HG03039 (cell line): Measurements from ENCODE around the gene IL33.

Source experiments
- ATAC-seq: cut with Tn5 transposase; IDR thresholded peaks from one replicate; pipeline ENCODE4 v1.9.1; 2021; ENCODE audit warnings: mild to moderate bottlenecking, moderate library complexity; ENCODE audit not compliant: unreplicated experiment

Gene IL33

DNA sequence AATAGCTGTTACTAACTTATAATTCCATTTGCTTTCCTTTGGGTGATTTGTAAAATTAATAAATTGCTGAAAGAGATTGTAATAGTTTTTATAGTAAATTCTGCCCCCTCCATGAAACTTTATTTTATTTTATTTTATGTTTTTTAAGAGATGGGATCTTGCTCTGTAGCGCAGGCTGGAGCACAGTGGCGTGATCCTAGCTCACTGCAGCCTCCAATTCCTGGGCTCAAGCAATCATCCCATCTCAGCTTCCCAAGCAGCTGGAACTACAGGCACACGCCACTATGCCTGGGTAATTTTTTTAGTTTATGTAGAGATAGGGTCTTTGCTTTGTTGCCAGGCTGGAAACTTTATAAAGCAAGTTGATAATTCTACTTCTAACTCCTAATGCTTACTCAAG, 395 bp downstream of the IL33 start:
- ATAC-seq = no peak

- no peak for ATAC-seq
These were observed 1.3 kb downstream of the IL33 start for GRCh38 chr9:6216951-6217350.

GRCh38 chr9:6218099-6218502, 2.5 kb downstream of the IL33 start:
- ATAC-seq = no peak

DNA sequence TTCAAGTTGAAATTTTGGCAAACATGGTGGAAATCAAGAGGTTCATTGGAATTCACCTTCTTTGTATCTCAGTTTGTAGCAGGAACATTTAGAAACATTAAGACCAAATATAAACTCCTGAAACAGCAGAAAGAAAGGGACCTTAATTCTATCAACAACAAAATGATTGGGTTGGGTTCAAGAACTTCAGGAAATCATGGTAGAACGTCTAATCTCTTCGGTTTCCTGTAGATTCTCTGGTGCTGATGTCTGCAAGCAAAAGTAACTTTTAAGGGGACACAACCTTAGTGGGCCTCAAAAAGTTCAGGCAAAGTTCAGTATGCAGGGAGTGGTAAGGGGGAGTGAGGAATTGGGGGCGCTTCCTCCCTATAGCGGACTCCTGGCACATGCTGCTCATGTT, 3.4 kb downstream of the IL33 start:
- ATAC-seq = no peak

DNA sequence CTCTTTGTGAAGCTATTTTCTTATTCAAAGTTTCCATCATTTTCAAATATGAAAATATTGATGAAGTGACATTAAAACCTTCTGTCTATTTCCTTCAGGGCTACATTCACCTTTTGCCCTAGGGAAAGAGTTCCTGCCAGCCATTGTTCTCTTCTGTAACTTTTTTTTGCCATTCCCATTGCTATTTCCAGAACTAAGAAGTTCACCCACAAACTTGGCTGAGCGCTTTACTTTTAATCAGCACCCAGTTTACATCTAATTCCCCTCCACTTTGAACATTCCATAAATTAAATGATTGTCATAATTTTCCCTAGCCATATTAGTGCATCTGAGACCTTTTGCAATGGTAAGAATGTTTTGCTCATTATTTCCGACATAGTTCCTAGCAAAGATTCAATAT, 4.4 kb downstream of the IL33 start:
- ATAC-seq = no peak

GRCh38 chr9:6224393-6225154, 9.0 kb downstream of the IL33 start:
- no peak for ATAC-seq

GRCh38 chr9:6226696-6227095, 11.1 kb downstream of the IL33 start:
- ATAC-seq = no peak

GRCh38 chr9:6229186-6229585, 13.6 kb downstream of the IL33 start:
- no peak for ATAC-seq

GRCh38 chr9:6229619-6230018, 14.0 kb downstream of the IL33 start:
- ATAC-seq = no peak

DNA sequence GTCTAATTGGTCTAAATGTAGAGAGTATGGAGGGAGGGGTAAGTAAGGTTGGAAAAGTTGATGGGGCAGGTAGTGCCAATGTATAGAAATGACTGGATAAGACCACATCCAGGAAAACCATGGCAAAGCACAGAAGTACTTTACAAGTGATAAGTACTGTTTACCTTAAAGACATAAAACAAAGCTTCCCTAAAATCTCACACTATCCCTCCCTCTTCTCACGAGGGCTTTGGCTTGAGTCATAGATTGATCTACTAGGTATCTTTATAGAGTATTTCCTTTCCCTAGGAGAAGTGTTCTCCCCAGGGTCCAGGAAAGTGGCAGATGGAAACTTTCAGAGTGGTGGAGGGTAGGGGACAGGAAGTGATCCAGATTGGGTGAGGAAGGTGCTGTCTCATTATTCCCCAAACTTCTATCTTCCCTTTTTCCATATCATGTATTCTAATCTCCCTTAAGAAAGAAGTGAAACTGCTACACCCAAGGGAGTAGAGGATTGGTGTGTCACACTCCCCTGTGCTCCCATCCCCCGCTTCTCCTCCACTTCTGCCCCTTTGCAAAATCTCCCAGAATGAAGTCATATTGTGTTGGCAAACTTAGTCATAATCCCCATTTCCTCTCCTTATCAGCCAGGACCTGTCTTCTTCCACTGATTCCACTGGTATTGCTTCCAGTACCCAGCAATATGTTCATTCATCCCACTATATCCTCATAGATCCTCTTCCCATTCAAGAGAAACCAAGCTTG, 14.6 kb downstream of the IL33 start:
- ATAC-seq = no peak

- ATAC-seq = no peak
These were observed 16.8 kb downstream of the IL33 start for GRCh38 chr9:6232336-6232945.

DNA sequence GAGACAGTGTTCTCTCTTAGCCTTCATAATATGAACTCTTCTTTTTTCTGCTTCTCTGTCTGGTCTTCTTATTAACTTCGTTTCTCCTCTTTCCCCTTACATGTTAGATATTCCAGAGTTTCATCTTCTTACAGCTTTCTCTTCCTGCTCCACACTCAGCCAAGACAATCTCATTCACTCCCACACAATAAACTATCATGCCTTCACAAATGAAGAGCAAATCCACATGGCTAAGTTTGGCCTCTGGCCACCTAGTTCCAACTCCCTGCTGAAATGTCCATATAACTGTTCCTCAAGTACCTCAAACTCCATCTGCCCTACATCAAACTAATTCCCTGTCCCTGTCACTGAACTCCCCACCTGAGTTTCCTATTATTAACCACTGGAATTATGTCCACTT, 18.4 kb downstream of the IL33 start:
- no peak for ATAC-seq

DNA sequence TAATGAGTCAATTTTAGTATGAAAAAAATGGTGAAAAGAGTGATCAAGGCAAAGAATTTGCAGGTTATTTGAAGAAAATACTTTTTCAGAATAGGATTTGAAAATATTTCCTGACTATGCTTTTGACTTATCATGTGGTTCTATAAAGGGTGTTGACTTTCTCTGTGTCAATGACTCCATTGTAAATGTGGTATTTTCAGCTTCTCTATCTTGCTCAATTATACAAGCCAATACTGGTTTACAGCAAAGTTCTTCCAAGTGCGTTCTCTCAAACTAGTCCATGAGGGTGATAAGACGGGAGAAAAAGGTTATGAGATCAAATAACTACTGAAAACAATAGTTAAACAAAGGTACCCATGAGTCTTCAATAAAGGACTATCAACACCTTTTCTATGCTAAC, 21.7 kb downstream of the IL33 start:
- no peak for ATAC-seq

DNA sequence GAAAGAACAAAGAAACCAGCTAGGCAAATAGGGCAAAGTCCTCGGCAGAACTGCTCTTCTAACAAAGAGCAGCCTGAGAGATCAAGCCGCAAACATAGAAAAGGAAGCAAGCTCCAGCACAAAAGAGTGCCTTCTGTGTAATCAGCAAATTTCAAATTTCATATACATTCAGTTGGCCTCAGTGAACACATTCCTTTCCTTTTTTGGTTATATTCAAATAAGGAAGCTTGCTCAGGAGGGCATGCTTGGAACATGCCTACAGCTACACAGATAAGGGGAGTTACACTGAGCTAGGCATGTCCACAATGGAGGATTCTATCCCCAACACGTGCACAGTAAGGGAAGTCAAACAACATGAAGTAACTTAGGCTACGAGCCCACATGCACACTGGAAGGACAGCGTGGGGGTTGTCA, 23.4 kb downstream of the IL33 start:
- ATAC-seq = no peak

DNA sequence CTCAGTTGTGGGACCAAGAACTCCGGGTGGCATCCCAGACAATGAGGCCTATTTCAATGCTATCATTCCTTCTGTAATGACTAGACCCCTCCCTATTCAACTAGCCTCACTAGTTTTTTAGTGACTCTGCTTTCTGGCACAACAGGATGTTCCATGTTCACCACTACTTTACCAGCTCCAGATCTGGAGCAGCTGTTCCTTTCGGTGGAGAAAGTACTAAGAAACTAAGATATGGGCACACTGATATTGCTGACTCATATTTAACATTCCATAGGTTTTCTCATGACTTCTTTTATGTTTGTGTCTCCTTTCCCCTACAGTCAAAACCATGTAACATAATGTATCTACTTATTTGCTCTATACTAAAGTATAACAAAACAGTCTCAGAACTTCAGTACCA, 24.1 kb downstream of the IL33 start:
- no peak for ATAC-seq

GRCh38 chr9:6243746-6244145, 28.1 kb downstream of the IL33 start:
- ATAC-seq = peak; percentile 83

DNA sequence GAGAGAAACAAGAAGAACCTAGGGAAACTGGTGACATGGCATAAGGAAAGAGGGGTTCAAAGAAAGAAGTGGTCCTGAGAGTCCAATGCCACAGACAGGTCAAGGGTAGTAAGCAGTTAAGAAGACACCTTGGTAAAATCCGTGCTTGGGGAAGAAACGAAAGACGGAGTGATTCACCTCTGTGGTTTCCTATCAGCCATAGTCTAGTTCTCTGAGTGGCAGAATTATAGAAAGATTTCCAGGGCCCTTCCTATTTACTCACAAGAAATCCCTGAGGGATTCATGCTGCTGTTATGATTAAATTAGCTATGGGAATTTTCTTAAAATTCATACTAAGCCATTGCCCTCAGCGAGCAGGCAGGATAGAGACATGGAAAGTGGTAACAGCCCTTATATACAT, 31.7 kb downstream of the IL33 start:
- ATAC-seq = no peak

DNA sequence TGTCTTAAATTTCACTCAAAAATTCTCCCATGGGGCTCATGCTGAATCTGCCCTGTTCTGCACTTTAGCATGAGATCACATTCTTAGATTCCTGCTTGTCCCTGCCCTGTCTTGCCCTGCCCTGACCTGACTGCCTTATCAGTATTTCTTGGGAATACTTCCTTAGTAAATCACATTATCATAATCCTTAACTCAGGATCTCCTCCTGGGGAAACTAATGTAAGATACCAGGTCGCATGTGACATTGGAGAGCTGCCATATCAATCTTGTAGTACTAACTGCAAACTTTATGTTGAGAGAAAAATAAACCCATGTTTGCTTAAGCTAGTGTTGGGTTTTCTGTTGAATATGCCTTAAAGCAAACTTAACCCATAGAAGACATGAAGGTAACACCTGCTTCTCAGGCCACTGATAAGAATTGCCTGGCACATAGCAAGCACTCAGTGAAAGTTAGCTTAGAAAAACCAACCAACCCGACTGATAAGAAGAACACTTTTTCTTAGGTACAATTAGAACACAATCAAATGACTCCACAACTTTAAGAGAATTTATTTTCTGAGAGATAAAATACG, 53.3 kb downstream of the IL33 start:
- ATAC-seq = no peak

DNA sequence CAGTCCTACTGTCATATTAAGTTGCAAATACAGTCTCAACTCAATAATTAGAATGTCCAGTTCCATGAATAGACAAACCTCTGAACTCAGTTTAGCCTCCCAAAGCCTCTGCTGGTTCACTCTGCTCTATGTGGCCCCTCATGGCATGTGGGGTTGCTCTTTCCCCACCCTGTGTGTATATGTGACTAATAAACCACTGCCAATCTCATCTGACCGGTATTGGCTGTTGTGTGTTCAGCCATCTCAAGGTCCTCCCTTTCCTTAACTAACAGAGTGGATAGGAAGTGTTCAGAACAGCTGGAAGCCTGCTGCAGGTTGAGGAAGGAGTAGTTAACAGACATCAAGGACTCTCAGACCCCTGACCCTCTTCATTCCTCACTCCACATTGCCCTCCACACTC, 55.3 kb downstream of the IL33 start:
- no peak for ATAC-seq

- no peak for ATAC-seq
These were observed 56.1 kb downstream of the IL33 start for GRCh38 chr9:6271508-6272228.

- no peak for ATAC-seq
These were observed 56.6 kb downstream of the IL33 start for GRCh38 chr9:6272229-6272598.
